ACC112 (cell line): ENCODE results near the gene TRAPPC5.

Experiments
- H2AFZ ChIP-seq: fragments of 200-600 bp; sonication (generic); one replicate; pipeline ENCODE4 v1.6.0; 2017; ENCODE audit warnings: antibody characterized with exemption, low read length; ENCODE audit not compliant: unreplicated experiment
- H3K27ac ChIP-seq: fragments of 200-600 bp; sonication (generic); 2 replicates; pipeline ENCODE4 v1.5.1; 2014; ENCODE audit warnings: low read depth, mild to moderate bottlenecking, antibody characterized with exemption, low read length, moderate library complexity
- H3K27me3 ChIP-seq: fragments of 200-600 bp; sonication (generic); 2 replicates; pipeline ENCODE4 v1.6.1; 2014; ENCODE audit warnings: mild to moderate bottlenecking, antibody characterized with exemption, low read length, moderate library complexity, mixed read lengths; ENCODE audit not compliant: insufficient read depth
- H3K36me3 ChIP-seq: fragments of 200-600 bp; sonication (generic); 2 replicates; pipeline ENCODE4 v1.6.1; 2016; ENCODE audit warnings: mild to moderate bottlenecking, antibody characterized with exemption, low read length, moderate library complexity, mixed read lengths; ENCODE audit not compliant: insufficient read depth
- H3K4me1 ChIP-seq: fragments of 200-600 bp; sonication (generic); one replicate; pipeline ENCODE4 v1.6.1; 2016; ENCODE audit warnings: low read length, mixed read lengths; ENCODE audit not compliant: insufficient read depth, unreplicated experiment, control insufficient read depth
- H3K4me3 ChIP-seq: fragments of 200-600 bp; sonication (generic); 2 replicates; pipeline ENCODE4 v1.5.1; 2014; ENCODE audit warnings: mild to moderate bottlenecking, low read depth, low read length
- H3K79me2 ChIP-seq: fragments of 200-600 bp; sonication (generic); one replicate; pipeline ENCODE4 v1.6.0; 2016; ENCODE audit warnings: low read length; ENCODE audit not compliant: control insufficient read depth, unreplicated experiment, insufficient read depth

Gene TRAPPC5

GRCh38 chr19:7691497-7691896, 10.9 kb downstream of the TRAPPC5 start:
- Histone ChIP-seq H3K4me3 (no peak overlapping the region), H2AFZ (no peak overlapping the region), H3K27me3 (no peaks in the 10 kb centered on the region), H3K36me3 (no peaks in the 10 kb centered on the region), H3K27ac (no peak overlapping the region), H3K79me2 (no peaks in the 10 kb centered on the region), H3K4me1 (no peaks in the 10 kb centered on the region)

- Histone ChIP-seq H3K36me3 (no peaks in the 10 kb centered on the region), H3K27ac (no peak overlapping the region), H3K79me2 (no peaks in the 10 kb centered on the region), H3K4me3 (no peak overlapping the region), H3K4me1 (no peaks in the 10 kb centered on the region), H3K27me3 (peaks cover 7% of the 10 kb centered on the region), H2AFZ (no peak overlapping the region)
Measured at GRCh38 chr19:7692417-7693088, 11.9 kb downstream of the TRAPPC5 start.

GRCh38 chr19:7694499-7694898, 13.9 kb downstream of the TRAPPC5 start:
- H3K79me2 ChIP-seq: no peaks in the 10 kb centered on the region
- H3K27ac ChIP-seq: no peak overlapping the region
- H3K4me3 ChIP-seq: no peak overlapping the region
- H3K27me3 ChIP-seq: peaks cover 20% of the 10 kb centered on the region
- no peaks in the 10 kb centered on the region for H3K4me1 ChIP-seq
- no peak overlapping the region for H2AFZ ChIP-seq
- no peaks in the 10 kb centered on the region for H3K36me3 ChIP-seq

GRCh38 chr19:7697721-7698287, 17.2 kb downstream of the TRAPPC5 start:
- Histone ChIP-seq H3K27me3 (peaks cover 20% of the 10 kb centered on the region), H3K27ac (no peak overlapping the region), H3K36me3 (no peaks in the 10 kb centered on the region), H3K4me1 (no peaks in the 10 kb centered on the region), H3K79me2 (no peaks in the 10 kb centered on the region), H2AFZ (no peak overlapping the region), H3K4me3 (no peak overlapping the region)

GRCh38 chr19:7698583-7698982, 17.9 kb downstream of the TRAPPC5 start:
- H3K27ac ChIP-seq: no peak overlapping the region
- H3K27me3 ChIP-seq: peaks cover 20% of the 10 kb centered on the region
- H3K4me3 ChIP-seq: no peak overlapping the region
- no peak overlapping the region for H2AFZ ChIP-seq
- H3K36me3 ChIP-seq: no peaks in the 10 kb centered on the region
- no peaks in the 10 kb centered on the region for H3K4me1 ChIP-seq
- no peaks in the 10 kb centered on the region for H3K79me2 ChIP-seq

GRCh38 chr19:7699003-7699402, 18.4 kb downstream of the TRAPPC5 start:
- Histone ChIP-seq H3K4me3 (no peak overlapping the region), H3K27ac (no peak overlapping the region), H3K4me1 (no peaks in the 10 kb centered on the region), H2AFZ (no peak overlapping the region), H3K79me2 (no peaks in the 10 kb centered on the region), H3K27me3 (peaks cover 20% of the 10 kb centered on the region), H3K36me3 (no peaks in the 10 kb centered on the region)

GRCh38 chr19:7699417-7700401, 19.1 kb downstream of the TRAPPC5 start:
- Histone ChIP-seq H3K4me3 (no peak overlapping the region), H3K27ac (no peak overlapping the region), H3K36me3 (no peaks in the 10 kb centered on the region), H3K79me2 (no peaks in the 10 kb centered on the region), H3K4me1 (no peaks in the 10 kb centered on the region), H3K27me3 (peaks cover 20% of the 10 kb centered on the region), H2AFZ (no peak overlapping the region)

GRCh38 chr19:7701049-7701653, 20.5 kb downstream of the TRAPPC5 start:
- no peaks in the 10 kb centered on the region for H3K36me3 ChIP-seq
- H3K27ac ChIP-seq: no peak overlapping the region
- no peaks in the 10 kb centered on the region for H3K4me1 ChIP-seq
- H2AFZ ChIP-seq: no peak overlapping the region
- no peaks in the 10 kb centered on the region for H3K79me2 ChIP-seq
- peaks cover 20% of the 10 kb centered on the region for H3K27me3 ChIP-seq
- no peak overlapping the region for H3K4me3 ChIP-seq

- H3K4me1 ChIP-seq: no peaks in the 10 kb centered on the region
Measured at GRCh38 chr19:7701654-7702457, 21.2 kb downstream of the TRAPPC5 start, which contains the start of gene FCER2. TSS of gene FCER2 (minus strand) at chr19:7702131. CDS start at chr19:7699760, 2,371 bp downstream.

GRCh38 chr19:7703332-7703731, 22.7 kb downstream of the TRAPPC5 start:
- no peak overlapping the region for H3K4me3 ChIP-seq
- H3K27me3 ChIP-seq: peaks cover 5% of the 10 kb centered on the region; the same call in 1 of the 2 replicates
- no peaks in the 10 kb centered on the region for H3K79me2 ChIP-seq
- H2AFZ ChIP-seq: no peak overlapping the region
- no peak overlapping the region for H3K27ac ChIP-seq
- no peaks in the 10 kb centered on the region for H3K36me3 ChIP-seq
- no peaks in the 10 kb centered on the region for H3K4me1 ChIP-seq

More at GRCh38 chr19:7701654-7702457, 21.2 kb downstream of the TRAPPC5 start, which contains the start of gene FCER2:
- Histone ChIP-seq H3K27me3 (peaks cover 20% of the 10 kb centered on the region), H3K4me3 (no peak within 1 kb of the TSS), H2AFZ (no peak within 1 kb of the TSS), H3K27ac (no peak within 1 kb of the TSS), H3K79me2 (no peaks in the 10 kb centered on the region), H3K36me3 (no peaks in the 10 kb centered on the region)
